ENCODE results near the gene MCM7. TPM values are rescaled to one million over a fixed set of nuclear protein-coding genes. Genes with fewer than 3 reads are reported as not detected.

The MCM7 gene
- total and polyA plus RNA-seq, 2 of the 4 experiments (the other 2 are of a cell fraction) = 104 to 137 TPM

- TF ChIP-seq CEBPB (IDR thresholded peaks at IDR 0.05; ENCODE audit: low read depth, low read length) (no peak), RCOR1 (IDR thresholded peaks at IDR 0.05; ENCODE audit: insufficient replicate concordance, low read length) (no peak), USF2 (IDR thresholded peaks at IDR 0.05; ENCODE audit: low read depth, low read length) (no peak), ELK1 (IDR thresholded peaks at IDR 0.05; ENCODE audit: borderline replicate concordance, low read depth, low read length) (no peak), BHLHE40 (IDR thresholded peaks at IDR 0.05; ENCODE audit: low read depth, low read length) (no peak), NFE2L2 (IDR thresholded peaks at IDR 0.05; ENCODE audit: low read depth, low read length) (no peak)
- no TSS peak for BruUV-seq (replicated peaks)
- peaks cover 4 to 5% of the 10 kb centered on the region in 2 experiments; a peak in 2 of 4 replicates for H3K79me1 ChIP-seq (ENCODE audit: low read depth in 1 of 2, low read length in 2 of 2)
- in situ Hi-C loops (cut with MboI; ENCODE audit: low sequenced_read_pairs) (no loop called here), dilution Hi-C loops (cut with HindIII; ENCODE audit: low sequenced_read_pairs, unreplicated experiment) (no loop called here), intact Hi-C loops (cut with micrococcal nuclease) (no loop called here)
- no peak overlapping the region for H2BK120ac ChIP-seq (ENCODE audit: low read depth, low read length)
- H3K4me2 ChIP-seq (ENCODE audit: low read depth, low read length) = no peak overlapping the region
- H2AK9ac ChIP-seq (replicated peaks; ENCODE audit: low read depth, low read length, poor library complexity) = no peak overlapping the region
- H2BK15ac ChIP-seq (ENCODE audit: low read depth, low read length) = no peak overlapping the region
- peaks cover 9% of the 10 kb centered on the region for H3K9me3 ChIP-seq (ENCODE audit: control insufficient read depth, insufficient read depth, low read length)
- ATAC-seq (ENCODE audit: low read depth) (no peak), DNase-seq (no peak)
- H3K4me1 ChIP-seq (ENCODE audit: control insufficient read depth, insufficient read depth, low read length) = peaks cover 2% of the 10 kb centered on the region; the same call in 1 of the 2 replicates
- H3K36me3 ChIP-seq (ENCODE audit: control insufficient read depth, insufficient read depth, low read length) = peaks cover 41% of the 10 kb centered on the region
- H2BK20ac ChIP-seq (ENCODE audit: low read depth, low read length) = no peak overlapping the region
- H3K27me3 ChIP-seq (ENCODE audit: control insufficient read depth, insufficient read depth, low read length) = no peaks in the 10 kb centered on the region
- H3K23ac ChIP-seq (ENCODE audit: low read depth, low read length) = no peak overlapping the region
- H4K5ac ChIP-seq (ENCODE audit: low read depth, low read length) = no peak overlapping the region
- H4K8ac ChIP-seq (ENCODE audit: low read depth in 2 of 2, low read length in 2 of 2) = no peak overlapping the region
- no peak overlapping the region for H3K4ac ChIP-seq (ENCODE audit: low read depth, low read length)
- no peak overlapping the region for H3K14ac ChIP-seq (replicated peaks; ENCODE audit: low read depth, low read length)
- no peak overlapping the region for H3K9ac ChIP-seq (ENCODE audit: low read depth, low read length)
- no peak overlapping the region for H3K18ac ChIP-seq (ENCODE audit: low read depth, low read length)
- POLR2A ChIA-PET (ENCODE audit: unreplicated experiment) = no interaction called here
- H3K9me1 ChIP-seq (ENCODE audit: insufficient read depth, low read length) = 0 out of 2 replicates have a peak, but pooled peaks cover 3% of the 10 kb centered on the region
- H2BK5ac ChIP-seq (ENCODE audit: low read depth, low read length, poor library complexity, severe bottlenecking) = no peak overlapping the region
- 100% methylated on average over 1 of the region's 9 CpGs; no CpG with 5 or more reads in 1 of the 2 experiments for WGBS, 2 experiments (ENCODE audit: extremely low coverage in 2 of 2, insufficient read length in 1 of 2)
- no peak overlapping the region for H2AFZ ChIP-seq (replicated peaks; ENCODE audit: low read length, poor library complexity)
- H3K56ac ChIP-seq (ENCODE audit: extremely low read depth, insufficient read depth, low read length) = no peak overlapping the region
- no peak overlapping the region for H2AK5ac ChIP-seq (ENCODE audit: low read depth, low read length)
- H3K27ac ChIP-seq (ENCODE audit: insufficient read depth, low read length) = no peak overlapping the region
- no peaks in the 10 kb centered on the region for H4K20me1 ChIP-seq (ENCODE audit: insufficient read depth, low read length)
- H3K4me3 ChIP-seq (ENCODE audit: insufficient read depth, low read depth, low read length) = no peak overlapping the region
- CTCF ChIA-PET = interaction anchor here (1.8 kb wide), 1 partner anchor 11 kb away, joined by 5 read pairs; no protein-coding TSS in a partner anchor
- H4K91ac ChIP-seq (ENCODE audit: insufficient read depth, low read depth, low read length) = no peak overlapping the region
Measured at GRCh38 chr7:100064162-100064561, 37.0 kb downstream of the MCM7 start.
